Endothelial cell of umbilical vein (primary cell): ENCODE results near the gene NR5A2.

Source experiments
- EZH2 ChIP-seq: IDR thresholded peaks from 2 replicates; pipeline ENCODE4 v1.6.1; 2012; ENCODE audit warnings: borderline replicate concordance, low read depth, mild to moderate bottlenecking, moderate library complexity, low read length, inconsistent platforms; ENCODE audit not compliant: severe bottlenecking
- JUN ChIP-seq: IDR thresholded peaks from 2 replicates; pipeline ENCODE4 v1.6.1; 2011; ENCODE audit warnings: borderline replicate concordance, low read depth; ENCODE audit not compliant: insufficient read length, insufficient read depth
- POLR2A ChIP-seq: IDR thresholded peaks from 2 replicates; pipeline ENCODE4 v1.6.1; 2012; ENCODE audit warnings: low read depth, mild to moderate bottlenecking, control low read depth, low read length
- TF ChIP-seq, protein P1 (sequence below), 2 donors: IDR thresholded peaks; 1 replicate in 1 of 2; 2 replicates in 1 of 2; pipeline ENCODE4 v1.5.1; 2011; ENCODE audit warnings: low read length in 2 of 2, mild to moderate bottlenecking in 2 of 2, moderate library complexity in 2 of 2, control low read depth in 1 of 2, inconsistent platforms in 1 of 2, low read depth in 1 of 2; ENCODE audit not compliant: insufficient read depth in 1 of 2; ENCODE audit errors: extremely low read depth in 1 of 2

- TF ChIP-seq, protein P1, sequence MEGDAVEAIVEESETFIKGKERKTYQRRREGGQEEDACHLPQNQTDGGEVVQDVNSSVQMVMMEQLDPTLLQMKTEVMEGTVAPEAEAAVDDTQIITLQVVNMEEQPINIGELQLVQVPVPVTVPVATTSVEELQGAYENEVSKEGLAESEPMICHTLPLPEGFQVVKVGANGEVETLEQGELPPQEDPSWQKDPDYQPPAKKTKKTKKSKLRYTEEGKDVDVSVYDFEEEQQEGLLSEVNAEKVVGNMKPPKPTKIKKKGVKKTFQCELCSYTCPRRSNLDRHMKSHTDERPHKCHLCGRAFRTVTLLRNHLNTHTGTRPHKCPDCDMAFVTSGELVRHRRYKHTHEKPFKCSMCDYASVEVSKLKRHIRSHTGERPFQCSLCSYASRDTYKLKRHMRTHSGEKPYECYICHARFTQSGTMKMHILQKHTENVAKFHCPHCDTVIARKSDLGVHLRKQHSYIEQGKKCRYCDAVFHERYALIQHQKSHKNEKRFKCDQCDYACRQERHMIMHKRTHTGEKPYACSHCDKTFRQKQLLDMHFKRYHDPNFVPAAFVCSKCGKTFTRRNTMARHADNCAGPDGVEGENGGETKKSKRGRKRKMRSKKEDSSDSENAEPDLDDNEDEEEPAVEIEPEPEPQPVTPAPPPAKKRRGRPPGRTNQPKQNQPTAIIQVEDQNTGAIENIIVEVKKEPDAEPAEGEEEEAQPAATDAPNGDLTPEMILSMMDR (IDR thresholded peaks at IDR 0.05; ENCODE audit: extremely low read depth in 1 of 2, insufficient read depth in 1 of 2, low read depth in 1 of 2, low read length in 2 of 2), result no peak
- TF ChIP-seq JUN (no peak), EZH2 (no peak), POLR2A (no peak)
Measured at GRCh38 chr1:199978408-199978940, 49.0 kb upstream of the NR5A2 start.
